ENCODE measurements around the gene GNL2. TPM values are rescaled to one million over a fixed set of nuclear protein-coding genes. Genes with fewer than 3 reads are reported as not detected.

The GNL2 gene
- total and polyA plus RNA-seq, 10 of the 15 experiments (the other 5 are each of a cell fraction or from before 2014, with no cell fraction given), result 64.2 to 167 (median 88.2) TPM

DNA sequence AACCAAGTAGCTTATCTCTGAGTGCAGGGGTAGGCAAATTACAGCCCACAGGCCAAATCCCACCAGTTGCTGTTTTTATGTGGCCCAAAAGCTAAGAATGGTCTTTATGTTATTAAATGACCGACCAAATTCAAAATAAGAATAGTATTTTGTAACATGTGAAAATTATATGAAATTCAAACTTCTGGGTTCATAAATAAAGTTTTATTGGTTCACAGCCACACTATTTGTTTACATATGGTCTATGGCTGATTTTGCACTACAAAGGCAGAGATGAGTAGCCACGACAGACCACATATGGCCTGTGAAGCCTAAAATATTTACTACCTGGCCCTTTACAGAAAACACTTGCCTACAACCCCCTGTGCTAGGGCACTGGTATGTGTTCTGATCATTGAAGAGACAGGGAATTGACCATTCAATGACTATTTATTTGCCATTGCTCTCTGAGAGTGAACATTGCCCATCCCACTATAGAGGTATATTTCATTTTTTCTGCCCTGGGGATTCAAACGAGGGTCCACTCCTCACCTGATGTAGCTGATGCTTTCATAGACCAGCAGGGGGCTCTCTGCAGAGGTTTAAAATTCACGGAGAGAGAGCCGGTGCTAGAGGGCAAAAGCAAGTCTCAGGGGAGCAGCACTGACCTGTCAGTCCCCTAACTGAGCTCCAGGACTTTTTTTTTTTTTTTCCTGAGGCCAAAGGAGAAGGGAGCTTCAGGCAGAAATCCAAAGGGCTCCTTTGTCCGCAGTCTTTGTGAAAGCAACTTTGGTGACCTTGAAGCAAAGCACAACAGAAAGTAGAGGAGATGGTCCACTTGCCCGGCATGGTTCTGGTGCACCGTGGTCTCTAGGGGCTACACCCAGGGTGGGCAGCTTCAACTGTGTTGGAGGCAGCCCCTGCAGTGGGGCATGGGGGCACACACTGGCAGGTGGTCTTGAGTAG lies 7.3 kb upstream of the GNL2 start:
- ATAC-seq, result peak; percentile 94
- SMC1A ChIA-PET (ENCODE audit: uncharacterized antibody, unreplicated experiment), result interaction anchor here (0.6 to 14.3 kb wide), 7 partner anchors 9 to 107 kb away, joined by 3 to 245 read pairs (median 3); a partner anchor contains a TSS
- intact Hi-C loops (cut with micrococcal nuclease; ENCODE audit: unreplicated experiment), result loop anchor here (1.0 kb wide), 1 partner anchor 79 kb away; no protein-coding TSS in a partner anchor
- BruUV-seq (replicated peaks), result no TSS peak
- RAD21 ChIA-PET (ENCODE audit: unreplicated experiment), result interaction anchor here (0.9 to 7.9 kb wide), 5 partner anchors 74 to 99 kb away, joined by 3 to 105 read pairs (median 4); a partner anchor contains a TSS
- in situ Hi-C loops (cut with MboI), result no loop called here
- Histone ChIP-seq H3K27ac (ENCODE audit: control insufficient read depth, insufficient read depth) (no peak overlapping the region), H3K4me2 (ENCODE audit: control insufficient read depth, insufficient read depth) (no peak overlapping the region), H3K9me3 (replicated peaks; ENCODE audit: control insufficient read depth, insufficient read depth, low read length) (no peaks in the 10 kb centered on the region), H3K36me3 (ENCODE audit: control insufficient read depth in 2 of 2, insufficient read depth in 2 of 2, low read length in 1 of 2) (no peaks in the 10 kb centered on the region), H3K4me1 (ENCODE audit: control insufficient read depth, insufficient read depth, low read length) (no peaks in the 10 kb centered on the region), H3K27me3 (replicated peaks in 1 of 2; ENCODE audit: control insufficient read depth in 2 of 2, insufficient read depth in 2 of 2, low read length in 1 of 2) (0 out of 4 replicates have a peak, but pooled peaks cover 1 to 4% of the 10 kb centered on the region in 2 experiments), H4K20me1 (ENCODE audit: control insufficient read depth, insufficient read depth) (no peaks in the 10 kb centered on the region), H3K79me2 (ENCODE audit: control insufficient read depth, insufficient read depth, low read length) (no peaks in the 10 kb centered on the region), H2AFZ (ENCODE audit: control insufficient read depth, low read depth, low read length) (no peak overlapping the region), H3K9ac (ENCODE audit: control insufficient read depth, insufficient read depth, low read length) (no peak overlapping the region), H3K4me3 (no peak overlapping the region)
- DNase-seq (ENCODE audit: low read depth, low spot score), result no peak
- POLR2A ChIA-PET, result interaction anchor here (0.7 to 1.5 kb wide), 2 partner anchors 79 to 1227 kb away, joined by 3 to 5 read pairs; no protein-coding TSS in a partner anchor
- peak; percentile 90 for FAIRE-seq
- CTCF ChIA-PET, result interaction anchor here (0.6 to 17.5 kb wide), 21 partner anchors 9 to 1087 kb away, joined by 3 to 521 read pairs (median 3); partner anchors contain the start of genes CDCA8 and SF3A3
- WGBS (ENCODE audit: insufficient coverage, insufficient replicate concordance, low lambda C conversion rate, missing lambda C conversion rate), result 13% methylated on average over 8 of the region's 8 CpGs
- TF ChIP-seq MXI1 (IDR thresholded peaks at IDR 0.05; ENCODE audit: low read depth, low read length) (no peak), YY1 (IDR thresholded peaks at IDR 0.05; ENCODE audit: low read depth, low read length) (0 out of 2 replicates have a peak, but pooled peaks have one; percentile 34), ZBTB40 (IDR thresholded peaks at IDR 0.05; ENCODE audit: borderline replicate concordance) (0 out of 2 replicates have a peak, but pooled peaks have one; percentile 19), STAT3 (IDR thresholded peaks at IDR 0.05; ENCODE audit: low read depth, low read length) (no peak), MTA3 (IDR thresholded peaks at IDR 0.05; ENCODE audit: borderline replicate concordance, low read length) (no peak), NFIC (IDR thresholded peaks at IDR 0.05; ENCODE audit: low read depth, low read length) (no peak), NR2C2 (IDR thresholded peaks at IDR 0.05; ENCODE audit: borderline replicate concordance, control insufficient read depth, insufficient read length, low read depth) (no peak), BMI1 (IDR thresholded peaks at IDR 0.05; ENCODE audit: borderline replicate concordance) (no peak), EED (IDR thresholded peaks at IDR 0.05; ENCODE audit: low read depth) (no peak), FOXM1 (IDR thresholded peaks at IDR 0.05; ENCODE audit: low read depth, low read length) (no peak), PML (IDR thresholded peaks at IDR 0.05; ENCODE audit: low read length) (no peak), ZNF274 (IDR thresholded peaks at IDR 0.05; ENCODE audit: insufficient read depth, insufficient read length) (no peak), BACH1 (IDR thresholded peaks at IDR 0.05; ENCODE audit: borderline replicate concordance) (no peak), CBX3 (IDR thresholded peaks at IDR 0.05; ENCODE audit: borderline replicate concordance, low read depth) (no peak), TARDBP (IDR thresholded peaks at IDR 0.05; ENCODE audit: borderline replicate concordance) (no peak), RELB (IDR thresholded peaks at IDR 0.05; ENCODE audit: low read depth) (no peak), CHD4 (IDR thresholded peaks at IDR 0.05) (no peak), RAD21 (IDR thresholded peaks at IDR 0.05; ENCODE audit: insufficient read depth, low read depth, low read length) (peak; percentile 75), BCL11A (IDR thresholded peaks at IDR 0.05; ENCODE audit: low read depth, low read length) (no peak)
